K562 (cell line): Measurements from ENCODE around the gene PTH2. TPM values are rescaled to one million over a fixed set of nuclear protein-coding genes. Genes with fewer than 3 reads are reported as not detected.

Experiments
- MAZ ChIP-seq, 2 experiments: fragments of 450-650 bp in 1 of 2; sonication (generic) in 1 of 2; formaldehyde crosslinking; IDR thresholded peaks in 1 of 2; conservative IDR thresholded peaks in 1 of 2; 2 replicates each; pipeline versions ENCODE4 v1.4.0 to v1.5.0; 2020; ENCODE audit warnings: mild to moderate bottlenecking in 1 of 2, missing genetic modification reagents in 1 of 2
- TCF7 ChIP-seq: sonication (generic); IDR thresholded peaks from 2 replicates; pipeline ENCODE4 v1.6.1; 2016; ENCODE audit warnings: antibody characterized with exemption, borderline replicate concordance
- ZNF436 ChIP-seq: fragments of 250-450, 450-650 bp; sonication (Bioruptor Pico); formaldehyde crosslinking; IDR thresholded peaks from 2 replicates; pipeline ENCODE4 v1.7.0; 2020; ENCODE audit warnings: mild to moderate bottlenecking
- polyA plus RNA-seq, 8 experiments: library from polyadenylated mRNA; depleted of rRNA in 4 of 8; stranded (reverse) in 5 of 8; unstranded in 3 of 8; fragments of >200 nt; fragmentation: Nextera tagmentation in 2 of 8; fragmentation: Illumina TruSeq in 1 of 8; extraction: Ambion mirVana in 2 of 8; extraction: Trizol in 1 of 8; gene quantifications; 2 replicates each; pipeline versions ENCODE4 v1.2.1 to v1.2.3, GENCODE V29; 2011 to 2014; ENCODE audit warnings: inconsistent platforms in 1 of 8, missing spikeins in 1 of 8
- total RNA-seq, 7 experiments: library from RNA; depleted of rRNA in 6 of 7; stranded (reverse); fragments of >200 nt in 6 of 7; fragmentation: Illumina TruSeq in 2 of 7; extraction: Trizol in 2 of 7; gene quantifications; 2 replicates each; pipeline versions ENCODE4 v1.2.1 to v1.2.3, GENCODE V29; 2011 to 2021; ENCODE audit warnings: low replicate concordance in 1 of 7
- TF ChIP-seq, protein P1 (sequence below): sonication (generic); formaldehyde crosslinking; IDR thresholded peaks from 2 replicates; pipeline ENCODE4 v1.8.0; 2022; ENCODE audit warnings: missing genetic modification reagents, mild to moderate bottlenecking, borderline replicate concordance
- TF ChIP-seq, protein P2 (sequence below): fragments of 250-450 bp; sonication (Bioruptor Pico); IDR thresholded peaks from 2 replicates; pipeline ENCODE4 v1.4.0; 2020; ENCODE audit warnings: mild to moderate bottlenecking, moderate library complexity

Gene PTH2
- total and polyA plus RNA-seq, 9 of the 15 experiments (the other 6 are each of a cell fraction or from before 2014, with no cell fraction given), result 1.3 TPM; not detected in 8

DNA sequence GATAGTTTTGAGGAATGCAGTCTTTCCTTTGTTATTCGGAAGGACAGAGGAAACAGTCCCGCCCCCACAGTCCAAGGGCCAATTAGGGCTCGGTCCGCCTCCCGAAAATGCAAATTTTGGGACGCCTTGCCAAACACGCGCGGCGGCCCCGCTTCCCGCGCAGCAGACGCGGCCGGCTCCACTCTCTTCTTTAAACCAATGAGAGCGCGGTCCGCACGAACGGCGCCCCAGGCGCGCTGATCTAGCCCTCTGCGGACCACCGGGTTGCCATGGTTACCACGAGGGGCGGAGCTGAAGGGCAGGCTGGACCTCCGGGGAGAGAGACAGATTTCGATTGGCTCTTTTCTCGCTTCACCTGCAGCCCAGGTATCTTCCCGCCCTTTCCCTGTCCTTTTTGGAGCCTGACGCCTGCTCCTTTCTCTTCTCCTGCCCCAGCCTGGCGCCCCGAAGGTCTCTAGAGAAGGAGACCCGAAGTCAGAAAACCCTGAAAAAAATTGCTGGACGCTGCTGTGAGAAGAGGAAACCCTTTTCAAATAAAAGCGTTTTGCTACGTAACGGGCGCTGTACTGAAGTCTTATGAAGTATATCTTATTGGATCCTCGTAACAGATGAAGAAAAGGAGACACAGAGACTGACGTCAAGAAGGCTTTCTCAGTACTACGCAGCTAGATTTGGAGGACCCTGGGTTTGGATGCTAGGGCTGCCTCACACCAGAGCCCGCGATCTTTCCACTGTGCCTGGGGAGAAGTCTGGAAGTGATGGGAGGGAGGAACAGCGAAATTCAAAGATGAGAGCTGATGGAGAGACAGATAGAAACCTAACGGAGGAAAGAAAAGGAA lies 2.0 kb downstream of the PTH2 start (continued):
- TF ChIP-seq ZNF436 (no peak), TCF7 (no peak), MAZ (CRISPR knock-in tag; conservative IDR thresholded peaks at IDR 0.05 in 1 of 2, IDR thresholded peaks at IDR 0.05 in 1 of 2) (no peak)
- TF ChIP-seq, protein P1, sequence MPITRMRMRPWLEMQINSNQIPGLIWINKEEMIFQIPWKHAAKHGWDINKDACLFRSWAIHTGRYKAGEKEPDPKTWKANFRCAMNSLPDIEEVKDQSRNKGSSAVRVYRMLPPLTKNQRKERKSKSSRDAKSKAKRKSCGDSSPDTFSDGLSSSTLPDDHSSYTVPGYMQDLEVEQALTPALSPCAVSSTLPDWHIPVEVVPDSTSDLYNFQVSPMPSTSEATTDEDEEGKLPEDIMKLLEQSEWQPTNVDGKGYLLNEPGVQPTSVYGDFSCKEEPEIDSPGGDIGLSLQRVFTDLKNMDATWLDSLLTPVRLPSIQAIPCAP (CRISPR knock-in tag), result no peak
- TF ChIP-seq, protein P2, sequence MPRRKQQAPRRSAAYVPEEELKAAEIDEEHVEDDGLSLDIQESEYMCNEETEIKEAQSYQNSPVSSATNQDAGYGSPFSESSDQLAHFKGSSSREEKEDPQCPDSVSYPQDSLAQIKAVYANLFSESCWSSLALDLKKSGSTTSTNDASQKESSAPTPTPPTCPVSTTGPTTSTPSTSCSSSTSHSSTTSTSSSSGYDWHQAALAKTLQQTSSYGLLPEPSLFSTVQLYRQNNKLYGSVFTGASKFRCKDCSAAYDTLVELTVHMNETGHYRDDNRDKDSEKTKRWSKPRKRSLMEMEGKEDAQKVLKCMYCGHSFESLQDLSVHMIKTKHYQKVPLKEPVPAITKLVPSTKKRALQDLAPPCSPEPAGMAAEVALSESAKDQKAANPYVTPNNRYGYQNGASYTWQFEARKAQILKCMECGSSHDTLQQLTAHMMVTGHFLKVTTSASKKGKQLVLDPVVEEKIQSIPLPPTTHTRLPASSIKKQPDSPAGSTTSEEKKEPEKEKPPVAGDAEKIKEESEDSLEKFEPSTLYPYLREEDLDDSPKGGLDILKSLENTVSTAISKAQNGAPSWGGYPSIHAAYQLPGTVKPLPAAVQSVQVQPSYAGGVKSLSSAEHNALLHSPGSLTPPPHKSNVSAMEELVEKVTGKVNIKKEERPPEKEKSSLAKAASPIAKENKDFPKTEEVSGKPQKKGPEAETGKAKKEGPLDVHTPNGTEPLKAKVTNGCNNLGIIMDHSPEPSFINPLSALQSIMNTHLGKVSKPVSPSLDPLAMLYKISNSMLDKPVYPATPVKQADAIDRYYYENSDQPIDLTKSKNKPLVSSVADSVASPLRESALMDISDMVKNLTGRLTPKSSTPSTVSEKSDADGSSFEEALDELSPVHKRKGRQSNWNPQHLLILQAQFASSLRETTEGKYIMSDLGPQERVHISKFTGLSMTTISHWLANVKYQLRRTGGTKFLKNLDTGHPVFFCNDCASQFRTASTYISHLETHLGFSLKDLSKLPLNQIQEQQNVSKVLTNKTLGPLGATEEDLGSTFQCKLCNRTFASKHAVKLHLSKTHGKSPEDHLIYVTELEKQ (CRISPR knock-in tag), result no peak
